ENCODE data around the gene MR1.

GRCh38 chr1:181099152-181100014 is 65.6 kb downstream of the MR1 start:
- no peak for TF ChIP-seq CTCF (IDR thresholded peaks at IDR 0.05)
- TF ChIP-seq EP300 (IDR thresholded peaks at IDR 0.05) = no peak
- no peak for TF ChIP-seq POLR2A (IDR thresholded peaks at IDR 0.05)
